ENCODE results near the gene FBXW2.

Gene FBXW2

DNA sequence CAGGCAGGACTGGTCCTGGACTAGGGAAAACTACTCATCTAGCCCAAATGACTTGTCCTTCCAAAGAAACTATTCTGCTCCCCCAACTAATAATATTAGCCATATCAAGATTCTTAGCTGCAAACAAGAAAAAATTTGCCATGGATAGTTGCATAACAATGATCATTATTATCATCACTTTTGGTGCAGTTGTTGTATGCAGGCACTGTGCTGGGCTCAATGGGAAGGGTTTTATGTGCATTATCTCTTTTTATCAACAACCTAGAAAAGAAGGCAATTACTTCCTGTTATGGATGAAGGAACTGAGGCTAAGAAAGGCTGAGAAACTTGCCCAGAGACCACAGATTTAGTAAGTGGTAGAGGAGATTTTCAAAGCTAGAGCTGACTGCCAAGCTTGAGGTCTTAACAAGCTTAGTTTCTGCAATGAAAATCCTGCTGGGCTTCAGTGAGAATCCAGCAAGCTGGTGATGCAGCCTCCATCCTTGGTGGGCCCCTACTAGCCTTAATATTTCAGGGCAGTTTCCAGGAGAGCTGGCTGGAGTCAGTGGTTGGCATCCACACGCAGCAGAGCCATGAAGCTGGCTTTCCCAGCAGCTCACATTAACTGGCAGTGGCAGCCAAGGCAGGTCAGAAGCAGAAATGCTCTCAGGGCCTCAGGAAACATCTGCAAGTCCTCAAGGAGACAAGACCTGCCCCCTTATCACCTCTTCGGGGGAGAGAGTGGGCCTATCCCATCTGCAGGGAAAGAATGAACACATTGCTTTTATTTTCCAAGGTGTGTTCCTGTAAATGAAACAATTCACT is 58.4 kb downstream of the FBXW2 start:
- DNase-seq (ENCODE audit: low read depth, low spot score), result no peak
- no peak overlapping the region for H3K4me3 ChIP-seq
- no peaks in the 10 kb centered on the region for H3K9me3 ChIP-seq (ENCODE audit: low read depth, low read length)
- no peaks in the 10 kb centered on the region for H3K36me3 ChIP-seq (ENCODE audit: insufficient read depth, low read length)
- no peak for TF ChIP-seq FOXP2 (optimal IDR thresholded peaks at IDR 0.05; ENCODE audit: control extremely low read depth, extremely low read length, insufficient read depth)
- no peak for TF ChIP-seq POLR2AphosphoS5 (IDR thresholded peaks at IDR 0.05; ENCODE audit: borderline replicate concordance, low read depth, low read length)
- TF ChIP-seq EZH2 (IDR thresholded peaks at IDR 0.05), result no peak
- H3K27ac ChIP-seq, result no peak overlapping the region
- H3K9ac ChIP-seq (ENCODE audit: insufficient read length), result no peak overlapping the region

DNA sequence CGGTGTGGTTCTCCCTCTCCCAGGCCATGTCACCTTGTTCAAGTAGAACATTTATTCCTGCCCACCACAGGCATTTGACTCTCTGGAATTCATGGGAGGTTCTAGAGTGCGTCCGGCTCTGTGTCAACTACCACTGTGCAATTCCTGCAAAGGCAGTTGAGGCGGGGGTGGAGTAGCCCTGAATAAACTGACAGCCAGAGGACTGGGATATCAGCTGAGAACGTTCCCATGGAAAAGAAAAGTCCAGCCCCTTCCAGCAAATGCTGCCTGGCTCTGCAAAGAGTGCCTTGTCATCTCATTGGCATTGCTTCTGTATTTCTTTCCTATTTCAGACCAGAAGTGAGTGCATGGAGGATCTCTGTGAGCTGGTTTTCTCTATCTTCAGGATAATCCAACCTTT is 60.0 kb downstream of the FBXW2 start:
- H3K9ac ChIP-seq (ENCODE audit: insufficient read length), result no peak overlapping the region
- no peak for DNase-seq (ENCODE audit: low read depth, low spot score)
- no peaks in the 10 kb centered on the region for H3K9me3 ChIP-seq (ENCODE audit: low read depth, low read length)
- TF ChIP-seq EZH2 (IDR thresholded peaks at IDR 0.05) (no peak), FOXP2 (optimal IDR thresholded peaks at IDR 0.05; ENCODE audit: control extremely low read depth, extremely low read length, insufficient read depth) (no peak), POLR2AphosphoS5 (IDR thresholded peaks at IDR 0.05; ENCODE audit: borderline replicate concordance, low read depth, low read length) (no peak)
- H3K4me3 ChIP-seq, result no peak overlapping the region
- no peak overlapping the region for H3K27ac ChIP-seq
- no peaks in the 10 kb centered on the region for H3K36me3 ChIP-seq (ENCODE audit: insufficient read depth, low read length)

DNA sequence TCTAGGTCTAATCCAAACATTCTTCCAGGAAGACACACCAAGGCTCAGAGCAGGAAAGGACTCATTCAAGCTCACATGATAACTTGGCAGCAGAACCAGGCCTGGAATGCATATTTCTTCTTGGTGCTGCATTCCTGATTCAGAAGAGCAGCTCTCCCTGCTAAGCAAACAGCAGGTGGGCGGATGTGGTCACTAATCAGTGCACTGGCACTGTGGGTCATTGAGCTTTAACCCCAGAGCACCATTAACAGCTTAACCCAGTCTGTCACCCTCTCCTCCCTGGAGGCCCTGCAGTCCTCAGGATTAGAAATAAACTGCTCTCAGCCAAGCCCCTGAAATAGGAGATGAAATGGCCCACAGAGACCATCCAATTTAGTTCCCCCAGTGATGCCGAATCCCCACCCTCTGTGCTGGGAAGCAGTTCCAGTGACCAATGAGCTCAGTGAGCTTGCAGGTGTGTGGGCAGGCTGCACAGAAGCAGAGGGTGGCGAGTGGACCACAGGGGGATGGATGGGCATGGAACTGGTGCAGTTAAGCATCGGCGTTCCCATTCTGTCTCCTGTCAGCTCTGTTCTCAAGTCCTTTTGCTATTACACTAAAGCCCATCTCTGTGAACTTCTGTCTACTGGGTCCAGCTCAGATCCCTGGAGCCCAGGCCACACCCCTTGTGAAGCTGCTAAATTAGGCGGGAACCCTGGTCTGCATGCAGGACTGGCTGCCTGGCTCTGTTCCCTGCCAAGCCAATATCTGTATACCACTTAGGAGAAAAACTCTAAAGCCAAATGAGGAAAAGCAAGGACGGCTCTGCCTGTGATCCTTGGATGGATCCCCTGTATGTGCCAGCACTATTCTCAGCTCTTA is 62.3 kb downstream of the FBXW2 start:
- no peaks in the 10 kb centered on the region for H3K9me3 ChIP-seq (ENCODE audit: low read depth, low read length)
- no peak for DNase-seq (ENCODE audit: low read depth, low spot score)
- H3K36me3 ChIP-seq (ENCODE audit: insufficient read depth, low read length), result no peaks in the 10 kb centered on the region
- no peak overlapping the region for H3K27ac ChIP-seq
- H3K9ac ChIP-seq (ENCODE audit: insufficient read length), result no peak overlapping the region
- TF ChIP-seq POLR2AphosphoS5 (IDR thresholded peaks at IDR 0.05; ENCODE audit: borderline replicate concordance, low read depth, low read length) (no peak), EZH2 (IDR thresholded peaks at IDR 0.05) (no peak), FOXP2 (optimal IDR thresholded peaks at IDR 0.05; ENCODE audit: control extremely low read depth, extremely low read length, insufficient read depth) (no peak)
- H3K4me3 ChIP-seq, result no peak overlapping the region

DNA sequence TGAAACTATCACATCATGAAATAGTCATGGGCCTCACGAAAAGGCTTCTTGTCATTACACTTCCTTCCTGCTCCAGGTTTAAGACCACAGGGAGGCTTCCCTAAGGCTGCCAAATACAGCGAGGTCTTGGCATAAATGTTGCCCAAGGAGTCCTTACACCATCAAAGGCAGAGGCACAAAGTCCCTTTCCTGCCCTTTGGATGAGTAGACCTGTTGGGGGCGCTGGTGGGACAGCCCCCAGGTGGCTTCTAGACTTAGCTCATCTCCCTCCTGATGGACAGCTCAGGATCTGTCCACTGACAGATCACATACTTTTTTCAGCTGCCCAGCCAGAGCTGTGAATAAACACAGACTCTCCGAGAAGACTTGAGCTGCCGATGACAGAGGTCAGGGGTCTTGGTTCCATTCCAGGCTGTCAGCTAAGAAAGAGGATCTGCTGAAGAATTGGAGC is 63.4 kb downstream of the FBXW2 start:
- H3K4me3 ChIP-seq, result no peak overlapping the region
- TF ChIP-seq POLR2AphosphoS5 (IDR thresholded peaks at IDR 0.05; ENCODE audit: borderline replicate concordance, low read depth, low read length), result no peak
- TF ChIP-seq EZH2 (IDR thresholded peaks at IDR 0.05), result no peak
- TF ChIP-seq FOXP2 (optimal IDR thresholded peaks at IDR 0.05; ENCODE audit: control extremely low read depth, extremely low read length, insufficient read depth), result no peak
- H3K9me3 ChIP-seq (ENCODE audit: low read depth, low read length), result no peaks in the 10 kb centered on the region
- no peak for DNase-seq (ENCODE audit: low read depth, low spot score)
- no peak overlapping the region for H3K27ac ChIP-seq
- H3K9ac ChIP-seq (ENCODE audit: insufficient read length), result no peak overlapping the region
- H3K36me3 ChIP-seq (ENCODE audit: insufficient read depth, low read length), result no peaks in the 10 kb centered on the region

DNA sequence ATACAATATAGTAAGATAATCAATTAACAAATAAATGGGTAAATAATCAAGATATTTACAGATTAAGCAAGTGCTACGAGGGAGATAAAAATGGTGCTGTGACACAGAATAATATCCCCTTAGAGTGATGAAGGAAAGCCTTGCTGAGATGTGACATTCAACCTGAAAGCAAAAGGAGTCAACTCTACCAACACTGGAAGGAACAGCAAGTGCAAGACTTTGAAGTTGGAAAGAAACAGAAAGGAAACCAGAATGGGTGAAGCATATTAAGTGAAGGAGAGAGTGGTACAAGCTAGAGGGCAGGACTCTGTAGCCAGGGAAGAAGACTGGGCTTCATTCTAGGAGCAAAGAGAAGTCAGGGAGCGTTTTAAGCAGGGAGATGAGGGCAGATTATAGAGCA is 66.7 kb downstream of the FBXW2 start:
- Histone ChIP-seq H3K36me3 (ENCODE audit: insufficient read depth, low read length) (no peaks in the 10 kb centered on the region), H3K4me3 (no peak overlapping the region), H3K9ac (ENCODE audit: insufficient read length) (no peak overlapping the region), H3K9me3 (ENCODE audit: low read depth, low read length) (no peaks in the 10 kb centered on the region), H3K27ac (no peak overlapping the region)
- TF ChIP-seq EZH2 (IDR thresholded peaks at IDR 0.05) (no peak), POLR2AphosphoS5 (IDR thresholded peaks at IDR 0.05; ENCODE audit: borderline replicate concordance, low read depth, low read length) (no peak), FOXP2 (optimal IDR thresholded peaks at IDR 0.05; ENCODE audit: control extremely low read depth, extremely low read length, insufficient read depth) (no peak)
- DNase-seq (ENCODE audit: low read depth, low spot score), result no peak

DNA sequence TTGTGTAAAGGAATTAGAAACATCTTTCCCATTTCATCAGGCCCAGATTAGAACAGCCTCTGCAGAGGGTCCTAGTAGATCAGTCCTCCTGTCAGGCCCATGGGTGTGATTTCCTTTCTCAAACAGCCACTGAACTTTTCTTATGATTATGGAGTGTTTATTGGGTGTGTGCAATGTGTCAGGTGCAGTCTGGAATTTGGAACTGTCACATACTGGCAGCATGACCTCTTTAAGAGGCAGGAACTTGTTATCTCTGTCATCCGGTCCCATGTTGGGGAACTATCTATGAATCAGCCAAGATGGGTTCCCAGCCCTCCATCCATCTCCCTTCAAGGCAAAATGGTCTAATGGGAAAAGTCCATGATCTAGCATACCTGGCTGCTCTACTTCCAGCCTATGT is 67.3 kb downstream of the FBXW2 start:
- no peak for DNase-seq (ENCODE audit: low read depth, low spot score)
- H3K4me3 ChIP-seq, result no peak overlapping the region

DNA sequence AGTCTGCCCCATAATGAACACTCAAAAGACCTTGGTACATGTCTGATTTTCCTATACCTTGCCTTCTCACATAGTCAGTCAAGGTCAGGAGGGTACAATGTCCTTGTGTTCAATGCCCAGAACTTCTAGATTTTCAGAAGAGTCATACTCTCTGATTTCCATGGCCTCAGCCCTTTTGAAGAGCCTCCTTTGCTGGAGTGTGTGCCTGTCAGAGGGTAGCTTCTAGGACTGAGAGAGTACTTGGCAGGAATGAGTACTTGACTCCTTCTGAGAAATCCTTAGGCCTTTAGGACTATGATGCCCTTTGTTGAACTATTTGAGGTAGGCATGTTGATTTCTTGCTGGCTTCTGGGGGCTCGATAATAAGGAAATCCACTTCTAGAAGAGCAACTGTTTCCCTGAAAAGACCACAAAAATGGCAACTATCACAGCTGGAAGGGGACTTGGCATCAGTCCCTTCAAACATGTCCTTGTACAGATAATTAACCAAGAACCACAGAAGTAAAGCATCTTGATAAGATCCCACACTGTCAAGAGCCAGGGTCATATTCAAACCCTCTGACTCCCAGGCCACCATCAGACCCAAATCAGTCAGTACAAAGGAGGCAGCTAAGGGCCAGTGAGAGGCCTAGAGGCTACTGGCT is 68.3 kb downstream of the FBXW2 start:
- Histone ChIP-seq H3K36me3 (ENCODE audit: insufficient read depth, low read length) (no peaks in the 10 kb centered on the region), H3K9me3 (ENCODE audit: low read depth, low read length) (no peaks in the 10 kb centered on the region), H3K9ac (ENCODE audit: insufficient read length) (no peak overlapping the region), H3K27ac (no peak overlapping the region), H3K4me3 (no peak overlapping the region)
- TF ChIP-seq FOXP2 (optimal IDR thresholded peaks at IDR 0.05; ENCODE audit: control extremely low read depth, extremely low read length, insufficient read depth), result no peak
- TF ChIP-seq EZH2 (IDR thresholded peaks at IDR 0.05), result no peak
- no peak for TF ChIP-seq POLR2AphosphoS5 (IDR thresholded peaks at IDR 0.05; ENCODE audit: borderline replicate concordance, low read depth, low read length)
- DNase-seq (ENCODE audit: low read depth, low spot score), result no peak

More for the DNA sequence above, 67.3 kb downstream of the FBXW2 start:
- H3K27ac ChIP-seq, result no peak overlapping the region
- no peak for TF ChIP-seq FOXP2 (optimal IDR thresholded peaks at IDR 0.05; ENCODE audit: control extremely low read depth, extremely low read length, insufficient read depth)
- TF ChIP-seq EZH2 (IDR thresholded peaks at IDR 0.05), result no peak
- H3K9ac ChIP-seq (ENCODE audit: insufficient read length), result no peak overlapping the region
- no peaks in the 10 kb centered on the region for H3K9me3 ChIP-seq (ENCODE audit: low read depth, low read length)
- no peaks in the 10 kb centered on the region for H3K36me3 ChIP-seq (ENCODE audit: insufficient read depth, low read length)

DNA sequence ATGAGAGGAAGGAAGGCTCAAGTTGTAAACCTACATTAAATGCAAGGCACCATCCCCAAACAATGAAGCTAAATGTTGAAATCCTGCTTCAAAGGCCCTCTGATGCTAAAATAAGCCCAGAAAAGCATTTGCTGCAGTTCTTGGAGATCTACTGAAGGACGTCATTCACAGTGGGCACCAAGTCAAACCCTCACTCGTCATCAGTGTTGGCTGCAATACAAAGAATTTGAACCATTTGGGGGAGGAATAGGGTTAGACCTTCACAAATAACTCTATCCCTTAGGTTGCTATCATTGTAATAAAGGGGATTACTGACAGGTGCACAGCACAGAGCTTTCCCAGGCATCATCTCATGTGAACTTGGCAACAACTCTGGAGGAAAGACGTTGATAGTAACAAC is 69.7 kb downstream of the FBXW2 start:
- Histone ChIP-seq H3K9ac (ENCODE audit: insufficient read length) (no peak overlapping the region), H3K9me3 (ENCODE audit: low read depth, low read length) (no peaks in the 10 kb centered on the region), H3K27ac (no peak overlapping the region), H3K4me3 (no peak overlapping the region), H3K36me3 (ENCODE audit: insufficient read depth, low read length) (no peaks in the 10 kb centered on the region)
- no peak for DNase-seq (ENCODE audit: low read depth, low spot score)
- no peak for TF ChIP-seq FOXP2 (optimal IDR thresholded peaks at IDR 0.05; ENCODE audit: control extremely low read depth, extremely low read length, insufficient read depth)
- TF ChIP-seq POLR2AphosphoS5 (IDR thresholded peaks at IDR 0.05; ENCODE audit: borderline replicate concordance, low read depth, low read length), result no peak
- no peak for TF ChIP-seq EZH2 (IDR thresholded peaks at IDR 0.05)
